ENCODE data around the gene CSMD2. TPM values are rescaled to one million over a fixed set of nuclear protein-coding genes. Genes with fewer than 3 reads are reported as not detected.

CSMD2 gene
- total and polyA plus RNA-seq, 2 of the 4 experiments (the other 2 are of a cell fraction) = under 0.01 to 0.36 TPM

DNA sequence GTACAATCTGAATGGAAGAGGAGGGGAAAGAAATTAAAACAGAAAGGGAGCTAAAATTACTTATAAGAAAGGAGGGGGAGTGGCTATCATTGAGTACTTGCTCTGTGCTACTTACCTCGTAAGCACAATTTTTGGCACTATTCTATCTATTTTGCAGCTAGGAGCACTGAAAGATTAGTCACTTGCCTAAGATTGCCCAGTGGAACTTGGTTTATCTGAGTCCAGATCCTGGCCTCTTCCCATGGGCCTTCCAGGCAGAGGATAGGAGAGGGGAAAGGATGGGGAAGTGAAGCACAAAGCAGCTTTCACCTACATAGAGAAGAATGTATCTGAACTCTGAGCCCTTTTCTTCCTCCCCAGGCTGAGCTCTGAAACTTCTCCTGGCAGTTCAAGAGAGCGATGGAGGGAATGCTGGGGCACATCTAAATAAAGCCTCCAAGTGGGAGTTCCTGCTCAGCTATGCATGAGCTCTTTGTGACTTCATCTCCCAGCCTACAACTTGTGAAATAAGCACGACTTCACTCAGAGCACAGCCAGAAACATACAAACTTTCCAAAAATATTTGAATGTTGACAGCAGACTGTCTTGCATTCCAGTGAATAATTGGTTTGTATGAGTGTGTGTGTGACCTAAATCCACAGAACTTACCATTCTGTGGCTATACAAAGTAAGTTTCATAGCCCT is 271.7 kb downstream of the CSMD2 start:
- TF ChIP-seq RAD21 (IDR thresholded peaks at IDR 0.05; ENCODE audit: low read length) = no peak
- no peak for TF ChIP-seq RCOR1 (IDR thresholded peaks at IDR 0.05; ENCODE audit: insufficient replicate concordance, low read length)
- Histone ChIP-seq H3K9me1 (ENCODE audit: insufficient read depth, low read length) (no peaks in the 10 kb centered on the region), H4K8ac (ENCODE audit: low read depth in 2 of 2, low read length in 2 of 2) (no peak overlapping the region), H3K36me3 (ENCODE audit: control insufficient read depth, insufficient read depth, low read length) (no peaks in the 10 kb centered on the region), H2BK120ac (ENCODE audit: low read depth, low read length) (no peak overlapping the region), H2AFZ (replicated peaks; ENCODE audit: low read length, poor library complexity) (no peak overlapping the region), H3K56ac (ENCODE audit: extremely low read depth, insufficient read depth, low read length) (no peak overlapping the region), H3K79me1 (ENCODE audit: low read depth in 1 of 2, low read length in 2 of 2) (no peaks in the 10 kb centered on the region), H3K18ac (ENCODE audit: low read depth, low read length) (no peak overlapping the region), H4K91ac (ENCODE audit: insufficient read depth, low read depth, low read length) (no peak overlapping the region), H3K14ac (replicated peaks; ENCODE audit: low read depth, low read length) (no peak overlapping the region), H2BK15ac (ENCODE audit: low read depth, low read length) (no peak overlapping the region), H2BK20ac (ENCODE audit: low read depth, low read length) (no peak overlapping the region), H4K20me1 (ENCODE audit: insufficient read depth, low read length) (no peaks in the 10 kb centered on the region), H3K4me2 (ENCODE audit: low read depth, low read length) (no peak overlapping the region), H3K27me3 (ENCODE audit: control insufficient read depth, insufficient read depth, low read length) (no peaks in the 10 kb centered on the region), H3K4me1 (ENCODE audit: control insufficient read depth, insufficient read depth, low read length) (no peaks in the 10 kb centered on the region; the same call in 1 of the 2 replicates), H2AK5ac (ENCODE audit: low read depth, low read length) (no peak overlapping the region), H2AK9ac (replicated peaks; ENCODE audit: low read depth, low read length, poor library complexity) (no peak overlapping the region), H3K4ac (ENCODE audit: low read depth, low read length) (no peak overlapping the region), H4K5ac (ENCODE audit: low read depth, low read length) (no peak overlapping the region), H3K23ac (ENCODE audit: low read depth, low read length) (no peak overlapping the region), H3K9me3 (ENCODE audit: control insufficient read depth, insufficient read depth, low read length) (peaks cover 26% of the 10 kb centered on the region), H3K27ac (ENCODE audit: insufficient read depth, low read length) (no peak overlapping the region), H3K4me3 (ENCODE audit: insufficient read depth, low read depth, low read length) (no peak overlapping the region), H3K9ac (ENCODE audit: low read depth, low read length) (no peak overlapping the region), H2BK5ac (ENCODE audit: low read depth, low read length, poor library complexity, severe bottlenecking) (no peak overlapping the region)
- WGBS, 2 experiments (ENCODE audit: extremely low coverage in 2 of 2, insufficient read length in 1 of 2) = no CpG with 5 or more reads among the region's 3 CpGs
- DNase-seq (peak; percentile 29), ATAC-seq (ENCODE audit: low read depth) (peak; percentile 81)
- dilution Hi-C loops (cut with HindIII; ENCODE audit: low sequenced_read_pairs, unreplicated experiment) = no loop called here
- BruUV-seq (replicated peaks) = no TSS peak
- CTCF ChIA-PET = no interaction called here
- intact Hi-C loops (cut with micrococcal nuclease) = no loop called here
- POLR2A ChIA-PET (ENCODE audit: unreplicated experiment) = no interaction called here
- in situ Hi-C loops (cut with MboI; ENCODE audit: low sequenced_read_pairs) = no loop called here
